Measurements from ENCODE around the gene RIMS1. TPM values are rescaled to one million over a fixed set of nuclear protein-coding genes. Genes with fewer than 3 reads are reported as not detected.
"Not testable (repeated sequence)": the region's sequence is repeated elsewhere in the genome, so short reads cannot be mapped to it uniquely, and the experiment has no call there.

Gene RIMS1
- total RNA-seq, 1 donor from 2014 or later = 466 TPM

- no peak for FAIRE-seq
- DNase-seq (ENCODE audit: low spot score in 2 of 2) = no peak
These were observed 430.5 kb downstream of the RIMS1 start for GRCh38 chr6:72316675-72317380.

GRCh38 chr6:72321788-72322187 lies 435.4 kb downstream of the RIMS1 start:
- peak in 1 of 2 donors; percentile 1 for DNase-seq (ENCODE audit: low spot score in 2 of 2)
- no peak for FAIRE-seq

GRCh38 chr6:72322771-72323170 lies 436.4 kb downstream of the RIMS1 start:
- DNase-seq (ENCODE audit: low spot score in 2 of 2) (no peak), FAIRE-seq (no peak)

GRCh38 chr6:72324591-72324990 lies 438.2 kb downstream of the RIMS1 start:
- DNase-seq (ENCODE audit: low spot score in 2 of 2) = no peak
- no peak for FAIRE-seq

GRCh38 chr6:72328775-72329174 lies 442.4 kb downstream of the RIMS1 start:
- no peak for DNase-seq (ENCODE audit: low spot score in 2 of 2)
- no peak for FAIRE-seq

GRCh38 chr6:72335203-72335602 lies 448.9 kb downstream of the RIMS1 start:
- DNase-seq (ENCODE audit: low spot score in 2 of 2); FAIRE-seq: not testable (repeated sequence)

- no peak for FAIRE-seq
These were observed 462.6 kb downstream of the RIMS1 start for GRCh38 chr6:72348926-72349325.

GRCh38 chr6:72350296-72350881 lies 464.0 kb downstream of the RIMS1 start:
- FAIRE-seq = no peak
- DNase-seq (ENCODE audit: low spot score in 2 of 2) = no peak

More at GRCh38 chr6:72348926-72349325, 462.6 kb downstream of the RIMS1 start:
- no peak for DNase-seq (ENCODE audit: low spot score in 2 of 2)

GRCh38 chr6:72363844-72364740 lies 477.7 kb downstream of the RIMS1 start:
- FAIRE-seq = no peak
- peak in 1 of 2 donors; percentile 5 for DNase-seq (ENCODE audit: low spot score in 2 of 2)

GRCh38 chr6:72365773-72366172 lies 479.4 kb downstream of the RIMS1 start:
- no peak for DNase-seq (ENCODE audit: low spot score in 2 of 2)

GRCh38 chr6:72367439-72367838 lies 481.1 kb downstream of the RIMS1 start:
- FAIRE-seq (no peak), DNase-seq (ENCODE audit: low spot score in 2 of 2) (no peak)

More at GRCh38 chr6:72365773-72366172, 479.4 kb downstream of the RIMS1 start:
- no peak for FAIRE-seq

GRCh38 chr6:72371473-72371872 lies 485.1 kb downstream of the RIMS1 start:
- no peak for DNase-seq (ENCODE audit: low spot score in 2 of 2)
- no peak for FAIRE-seq

- no peak for DNase-seq (ENCODE audit: low spot score in 2 of 2)
- FAIRE-seq = no peak
These were observed 487.8 kb downstream of the RIMS1 start for GRCh38 chr6:72374172-72374571.

GRCh38 chr6:72374857-72375256 lies 488.5 kb downstream of the RIMS1 start:
- FAIRE-seq (no peak), DNase-seq (ENCODE audit: low spot score in 2 of 2) (no peak)

- FAIRE-seq = no peak
- no peak for DNase-seq (ENCODE audit: low spot score in 2 of 2)
These were observed 490.4 kb downstream of the RIMS1 start for GRCh38 chr6:72376736-72377135.

- FAIRE-seq = no peak
- DNase-seq (ENCODE audit: low spot score in 2 of 2) = no peak
These were observed 494.7 kb downstream of the RIMS1 start for GRCh38 chr6:72381076-72381475.

GRCh38 chr6:72382602-72383529 lies 496.5 kb downstream of the RIMS1 start:
- DNase-seq (ENCODE audit: low spot score in 2 of 2) = no peak
- FAIRE-seq = no peak

GRCh38 chr6:72386324-72386723 lies 500.0 kb downstream of the RIMS1 start:
- no peak for FAIRE-seq
- no peak for DNase-seq (ENCODE audit: low spot score in 2 of 2)

GRCh38 chr6:72389698-72390097 lies 503.3 kb downstream of the RIMS1 start:
- DNase-seq (ENCODE audit: low spot score in 2 of 2) (no peak), FAIRE-seq (no peak)

GRCh38 chr6:72390548-72390947 lies 504.2 kb downstream of the RIMS1 start:
- DNase-seq (ENCODE audit: low spot score in 2 of 2) (no peak), FAIRE-seq (no peak)
